GM10248 (cell line): ENCODE data around the gene CFAP299.
"Not testable (repeated sequence)": the region's sequence is repeated elsewhere in the genome, so short reads cannot be mapped to it uniquely, and the experiment has no call there.

Experiments used
- CTCF ChIA-PET: fragments of 300-600 bp; sonication (Branson Sonifier 250); formaldehyde crosslinking; extraction: SDS; loops from one replicate; lab custom pipeline; 2021; ENCODE audit warnings: antibody characterized with exemption; lab: Yijun Ruan, JAX
- POLR2A ChIA-PET: fragments of 350-650 bp; sonication (Branson Sonifier 250); formaldehyde crosslinking; extraction: SDS; loops from one replicate; lab custom pipeline; 2020; ENCODE audit warnings: antibody characterized with exemption; lab: Yijun Ruan, JAX
- DNase-seq: peaks from one replicate; pipeline ENCODE4 v3.0.0; 2012; ENCODE audit errors: extremely low spot score
- CTCF ChIP-seq: IDR thresholded peaks from 2 replicates; pipeline ENCODE4 v1.5.1; 2012; ENCODE audit warnings: mild to moderate bottlenecking, low read depth; ENCODE audit errors: extremely low read depth, missing control alignments, control extremely low read depth

The CFAP299 gene

GRCh38 chr4:80637190-80637589 is 301.7 kb downstream of the CFAP299 start:
- no peak for DNase-seq
- CTCF ChIA-PET: interaction anchor here (1.7 kb wide), 1 partner anchor 8 kb away, joined by 4 read pairs; no protein-coding TSS in a partner anchor
- no peak for TF ChIP-seq CTCF
- POLR2A ChIA-PET: no interaction called here

- no peak for DNase-seq
- no peak for TF ChIP-seq CTCF
- ChIA-PET POLR2A (no interaction called here), CTCF (no interaction called here)
Observed at GRCh38 chr4:80646061-80646460, 310.5 kb downstream of the CFAP299 start.

GRCh38 chr4:80655662-80656061 is 320.1 kb downstream of the CFAP299 start:
- no peak for DNase-seq
- no peak for TF ChIP-seq CTCF
- POLR2A ChIA-PET: interaction anchor here (0.7 kb wide), 1 partner anchor 33 kb away, joined by 3 read pairs; no protein-coding TSS in a partner anchor
- CTCF ChIA-PET: interaction anchor here (1.1 kb wide), 1 partner anchor 13 kb away, joined by 3 read pairs; no protein-coding TSS in a partner anchor

GRCh38 chr4:80670118-80670517 is 334.6 kb downstream of the CFAP299 start:
- CTCF ChIA-PET, POLR2A ChIA-PET, DNase-seq: not testable (repeated sequence)

DNA sequence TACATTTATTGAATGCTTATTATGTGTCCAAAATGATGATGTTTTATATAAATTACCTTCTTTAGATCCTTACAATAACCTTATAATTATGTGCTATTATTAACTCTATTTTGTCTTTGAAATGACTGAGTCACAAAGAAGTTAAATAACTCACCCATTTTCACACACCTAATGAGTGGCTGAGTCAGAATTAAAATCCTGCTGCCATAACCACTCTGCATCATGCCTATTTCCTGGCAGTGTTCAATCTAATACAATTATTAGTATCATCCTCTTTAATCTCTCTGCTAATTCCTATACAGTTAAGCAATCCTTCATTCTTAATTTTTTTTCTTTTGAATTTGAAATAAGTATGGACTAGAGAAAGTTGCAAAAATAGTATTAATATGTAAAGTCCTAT is 342.9 kb downstream of the CFAP299 start:
- no peak for DNase-seq
- POLR2A ChIA-PET: no interaction called here
- CTCF ChIA-PET: no interaction called here
- TF ChIP-seq CTCF: no peak

- POLR2A ChIA-PET: no interaction called here
- no peak for TF ChIP-seq CTCF
- CTCF ChIA-PET: no interaction called here
- DNase-seq: no peak
Observed at GRCh38 chr4:80680934-80681333, 345.4 kb downstream of the CFAP299 start.

DNA sequence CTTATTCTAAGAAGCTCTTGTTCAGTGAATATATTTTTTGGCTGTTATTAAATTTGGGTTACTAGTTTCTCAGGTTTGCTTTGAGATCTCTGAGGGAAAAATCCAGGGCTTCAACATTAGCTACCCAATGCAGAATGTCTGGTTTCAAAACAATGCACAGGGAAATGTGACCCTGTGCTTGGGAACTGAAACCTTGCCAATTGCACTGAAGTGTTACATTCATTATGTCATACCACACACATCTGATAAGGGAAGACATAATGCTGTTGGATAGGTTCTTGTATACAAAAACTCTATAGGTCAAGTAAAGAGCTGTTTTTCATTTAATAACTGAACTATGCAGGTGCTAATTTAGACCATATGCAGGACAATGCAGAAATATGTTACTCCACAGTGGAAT is 349.7 kb downstream of the CFAP299 start:
- no peak for DNase-seq
- TF ChIP-seq CTCF: no peak
- POLR2A ChIA-PET: no interaction called here
- CTCF ChIA-PET: interaction anchor here (1.0 to 1.2 kb wide), 2 partner anchors 9 to 23 kb away, joined by 3 to 5 read pairs; no protein-coding TSS in a partner anchor

- POLR2A ChIA-PET, CTCF ChIA-PET: not testable (repeated sequence)
Observed at GRCh38 chr4:80687736-80688135, 352.2 kb downstream of the CFAP299 start.

More at GRCh38 chr4:80687736-80688135, 352.2 kb downstream of the CFAP299 start:
- not testable (repeated sequence) for DNase-seq
